Measurements from ENCODE around the gene SUN2.

DNA sequence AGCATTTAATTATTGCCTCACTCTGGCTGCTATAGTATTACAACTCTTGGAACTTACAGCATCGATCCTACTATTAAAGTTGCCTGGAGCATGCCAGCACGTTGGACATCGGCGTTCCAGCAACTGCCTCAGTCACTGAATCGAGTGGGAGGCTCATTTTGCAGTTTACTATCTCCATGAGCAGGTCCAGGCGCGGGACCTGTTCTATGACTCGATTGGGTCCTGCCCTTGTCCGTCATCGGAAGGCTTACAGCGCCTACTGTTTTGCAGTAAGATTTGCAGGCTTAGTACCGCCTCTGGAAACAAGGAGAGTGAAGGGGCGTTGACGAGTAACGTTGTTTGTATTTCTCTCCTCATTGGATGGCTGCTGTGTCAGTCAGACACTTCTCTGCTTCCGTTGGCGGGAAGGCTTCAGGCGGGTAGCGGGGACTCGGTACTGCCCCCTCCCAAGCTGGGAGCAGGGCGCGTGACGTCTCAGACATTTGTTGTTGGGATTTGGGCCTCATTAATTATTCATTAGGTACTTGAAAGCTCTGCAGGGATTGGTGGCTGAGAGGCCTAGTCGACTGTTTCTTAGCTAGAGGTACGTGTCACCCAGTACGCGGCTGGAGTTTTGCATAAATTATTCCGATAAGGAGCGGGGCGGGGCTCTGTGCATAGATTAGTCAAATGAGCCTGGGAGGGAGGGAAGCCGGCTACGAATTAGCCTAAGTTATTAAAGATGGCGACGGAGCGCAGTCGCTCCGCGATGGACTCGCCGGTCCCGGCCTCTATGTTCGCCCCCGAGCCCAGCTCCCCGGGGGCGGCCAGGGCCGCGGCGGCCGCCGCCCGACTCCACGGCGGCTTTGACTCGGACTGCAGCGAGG lies 50.3 kb downstream of the SUN2 start, which contains the start of gene GTPBP1:
- TF ChIP-seq CTCF (conservative IDR thresholded peaks at IDR 0.05; ENCODE audit: low read depth, low read length) (no peak), EZH2 (IDR thresholded peaks at IDR 0.05; ENCODE audit: low read length, unreplicated experiment) (no peak)

Measured in PC-3 (cell line).